22Rv1 (cell line): ENCODE results near the gene FAM3C.

Experiments used
- H3K27ac ChIP-seq: fragments of 450-650 bp; 2 replicates; pipeline ENCODE4 v1.5.1; 2017
- CTCF ChIP-seq: fragments of 450-650 bp; IDR thresholded peaks from 2 replicates; pipeline ENCODE4 v1.5.1; 2017; ENCODE audit warnings: mild to moderate bottlenecking
- ZFX ChIP-seq: fragments of 450-650 bp; IDR thresholded peaks from 2 replicates; pipeline ENCODE4 v1.6.1; 2017; ENCODE audit warnings: antibody characterized with exemption, borderline replicate concordance

Gene FAM3C

GRCh38 chr7:121376979-121377378 is 19.1 kb downstream of the FAM3C start:
- no peak for TF ChIP-seq CTCF
- TF ChIP-seq ZFX, result no peak
- H3K27ac ChIP-seq, result no peak overlapping the region

GRCh38 chr7:121373177-121373576 is 22.9 kb downstream of the FAM3C start:
- H3K27ac ChIP-seq, result no peak overlapping the region
- TF ChIP-seq CTCF (peak; percentile 15), ZFX (no peak)

GRCh38 chr7:121372376-121373010 is 23.6 kb downstream of the FAM3C start:
- TF ChIP-seq CTCF (no peak), ZFX (no peak)
- H3K27ac ChIP-seq, result no peak overlapping the region

GRCh38 chr7:121371883-121372282 is 24.2 kb downstream of the FAM3C start:
- H3K27ac ChIP-seq, result no peak overlapping the region
- no peak for TF ChIP-seq ZFX
- TF ChIP-seq CTCF, result no peak

- no peak for TF ChIP-seq ZFX
- TF ChIP-seq CTCF, result no peak
- no peak overlapping the region for H3K27ac ChIP-seq
These were observed 24.7 kb downstream of the FAM3C start for GRCh38 chr7:121371367-121371766.

GRCh38 chr7:121369462-121369861 is 26.6 kb downstream of the FAM3C start:
- H3K27ac ChIP-seq, result no peak overlapping the region
- TF ChIP-seq ZFX (no peak), CTCF (no peak)

GRCh38 chr7:121366852-121367431 is 29.2 kb downstream of the FAM3C start:
- TF ChIP-seq ZFX, result no peak
- peak; percentile 92 for TF ChIP-seq CTCF
- no peak overlapping the region for H3K27ac ChIP-seq
